GM18870 (cell line): ENCODE data around the gene C2.
"Not testable (repeated sequence)": the region's sequence is repeated elsewhere in the genome, so short reads cannot be mapped to it uniquely, and the experiment has no call there.

Experiments used
- ATAC-seq: cut with Tn5 transposase; IDR thresholded peaks from one replicate; pipeline ENCODE4 v1.9.1; 2021; ENCODE audit warnings: moderate library complexity; ENCODE audit not compliant: unreplicated experiment

The C2 gene

DNA sequence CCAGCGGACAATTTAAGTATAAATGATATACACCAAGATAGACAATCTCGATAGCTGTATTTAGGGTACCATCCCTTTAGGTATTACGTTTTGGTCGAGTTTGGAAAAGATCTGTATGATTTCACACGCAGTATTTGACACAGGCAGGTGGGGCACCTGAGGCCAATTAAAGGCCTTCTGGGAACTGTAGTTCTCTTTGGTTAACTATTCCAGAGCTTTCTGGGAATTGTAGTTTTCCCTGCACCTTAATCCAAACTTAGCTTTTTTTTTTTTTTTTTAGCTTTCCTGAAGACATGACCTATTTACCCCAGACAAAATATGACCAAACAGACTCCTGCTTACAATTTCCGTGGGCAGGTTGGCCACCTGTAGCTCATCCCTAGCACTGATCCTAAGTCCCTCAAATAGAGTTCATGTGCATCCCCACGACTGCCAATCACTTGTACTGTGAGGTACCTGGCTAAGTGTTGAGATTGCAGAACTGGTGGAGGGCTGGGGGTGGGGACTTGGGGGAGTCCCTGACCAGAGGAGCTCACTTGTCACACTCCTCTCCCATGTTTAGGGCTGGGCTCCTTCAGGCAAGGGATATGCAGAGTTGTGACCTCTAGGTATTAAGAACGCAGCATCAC is 29.0 kb upstream of the C2 start:
- ATAC-seq = no peak

DNA sequence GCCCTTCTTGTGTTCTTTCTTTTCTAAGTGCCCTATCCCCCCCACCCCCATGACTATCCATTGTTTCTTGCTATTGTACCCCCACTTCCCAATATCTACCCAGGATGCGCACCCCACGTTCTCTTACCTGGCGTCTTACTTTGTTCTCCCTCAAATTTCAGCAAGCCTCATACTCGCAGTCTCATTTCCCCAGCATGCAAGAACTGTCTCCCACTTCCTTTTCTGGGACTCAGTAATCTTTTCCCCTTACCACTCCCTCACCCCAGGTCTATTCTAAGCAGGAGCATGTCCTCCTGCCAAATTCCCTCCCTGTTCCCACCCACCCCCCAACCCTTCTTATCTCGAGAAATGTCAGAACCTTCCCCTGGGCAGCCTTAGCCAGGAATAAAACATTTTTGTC is 28.3 kb upstream of the C2 start:
- ATAC-seq = no peak

DNA sequence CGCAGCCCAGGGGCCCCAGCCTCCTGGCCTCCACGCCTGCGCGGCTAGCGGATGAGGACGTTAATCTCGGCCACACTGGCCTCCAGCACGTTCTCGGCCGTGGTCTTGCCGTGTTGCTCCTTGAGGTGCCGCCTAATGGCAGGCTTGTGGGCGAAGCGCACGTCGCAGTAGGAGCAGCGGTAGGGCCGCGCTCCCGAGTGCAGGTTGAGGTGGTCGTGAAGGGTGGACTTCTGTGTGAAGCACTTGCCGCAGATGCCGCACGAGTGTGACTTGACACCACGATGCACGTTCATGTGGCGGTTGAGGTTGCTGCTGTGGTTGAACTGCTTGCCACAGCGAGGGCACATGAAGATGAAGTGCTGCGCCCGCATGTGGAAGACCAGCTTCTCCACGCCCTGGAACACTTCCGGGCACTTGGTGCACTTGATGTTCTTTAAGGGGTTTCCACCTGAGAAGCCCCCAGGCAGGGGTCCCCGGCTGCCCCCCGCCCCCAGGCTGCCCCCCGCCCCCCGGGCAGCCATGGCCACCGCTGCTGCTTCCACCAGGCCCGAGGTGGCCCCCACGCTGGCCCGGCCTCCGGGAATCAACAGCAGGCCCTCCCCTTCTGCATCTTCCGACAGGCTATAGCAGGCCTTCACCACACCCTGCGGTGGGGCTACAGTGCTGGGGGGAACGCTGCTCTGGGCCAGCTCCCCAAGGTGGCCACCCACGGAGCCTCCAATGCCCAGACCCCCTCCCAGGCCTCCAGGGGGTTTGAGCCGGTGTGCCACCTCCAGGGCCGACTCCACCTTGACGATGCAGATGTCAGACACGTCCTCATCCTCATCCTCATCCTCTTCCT is 27.4 kb upstream of the C2 start:
- ATAC-seq = no peak

DNA sequence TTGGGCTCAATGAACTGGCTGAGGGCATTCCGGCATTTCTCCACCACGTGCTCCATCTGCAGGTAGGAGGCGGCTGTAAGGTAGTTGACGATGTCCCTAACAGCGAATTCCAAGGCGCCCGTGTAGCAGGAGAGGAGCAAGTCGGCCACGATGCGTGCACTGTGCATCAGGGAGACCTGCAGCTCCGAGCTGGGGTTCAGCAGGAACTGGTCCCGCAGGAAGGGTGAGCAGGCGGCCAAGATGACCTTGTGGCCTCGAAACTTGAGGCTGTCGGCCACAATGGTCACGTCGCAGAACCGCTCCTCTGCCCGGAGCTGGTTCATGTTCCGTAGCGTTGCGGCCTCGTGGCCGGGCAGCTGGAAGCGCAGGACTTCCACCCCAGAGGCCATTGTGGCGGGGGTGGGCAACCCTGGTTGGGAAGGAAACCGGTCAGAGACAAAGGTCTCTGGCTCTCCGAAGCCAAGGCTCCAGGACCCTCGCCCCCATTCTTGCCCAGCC is 26.6 kb upstream of the C2 start:
- ATAC-seq = no peak

DNA sequence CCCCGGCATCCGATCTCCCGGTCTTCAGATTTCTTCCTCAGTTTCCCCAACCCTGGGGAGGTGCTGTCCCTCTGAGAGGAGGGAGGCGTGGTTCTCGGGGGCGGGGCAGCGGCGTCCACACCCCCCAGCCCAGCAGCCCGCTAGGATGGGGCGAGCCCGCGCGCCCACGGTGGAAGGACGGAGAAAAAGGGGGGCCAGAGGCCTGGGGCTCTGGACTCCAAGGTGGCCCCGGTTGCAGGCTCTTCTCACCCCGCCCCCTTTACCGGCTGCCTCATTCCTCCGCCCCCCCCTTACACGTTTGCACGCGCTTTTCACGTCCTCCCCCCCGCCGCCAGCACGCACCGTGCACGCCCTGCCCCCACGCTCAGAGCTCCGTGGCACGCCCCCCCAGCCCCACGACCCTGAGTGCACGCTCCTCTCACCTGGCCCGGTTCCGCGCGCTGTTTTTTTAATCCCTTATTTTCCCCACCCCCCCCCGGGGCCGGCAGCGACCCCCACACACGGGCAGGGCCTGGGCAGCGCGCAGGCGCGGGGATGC is 26.0 kb upstream of the C2 start:
- ATAC-seq = no peak

DNA sequence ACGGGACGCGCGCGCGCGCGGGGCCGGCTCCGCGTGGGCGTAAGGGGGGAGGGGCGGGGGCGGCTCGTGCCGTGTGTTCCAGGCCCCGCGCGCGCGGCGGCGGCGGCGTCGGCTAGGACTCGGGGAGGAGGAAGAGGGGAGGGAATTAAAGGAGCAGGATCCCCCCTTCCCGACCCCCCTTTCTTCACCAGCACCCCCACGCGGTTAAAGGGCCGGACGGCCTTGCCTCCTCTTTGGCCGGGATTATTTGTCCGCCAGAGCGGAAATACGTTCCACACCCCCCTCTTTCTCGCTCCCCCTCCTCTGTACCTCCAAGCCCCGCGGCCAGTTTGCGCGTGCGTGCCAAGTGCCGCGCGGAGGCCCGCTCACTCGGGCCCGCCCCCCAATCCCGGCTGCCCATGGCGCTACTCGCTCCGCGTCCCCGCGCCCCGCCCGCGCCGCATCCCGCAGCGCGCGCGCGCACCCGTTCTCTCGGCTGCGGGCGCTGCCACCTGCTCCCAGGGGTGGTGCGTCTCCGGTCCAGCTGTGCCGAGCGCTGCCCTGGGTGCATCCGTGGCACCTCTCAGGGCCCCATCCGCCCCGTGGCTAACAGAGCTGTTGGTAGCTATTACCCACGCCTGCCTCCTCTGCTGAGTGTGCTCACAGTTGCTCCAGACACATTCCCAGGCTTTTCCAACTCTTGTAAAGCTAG is 25.4 kb upstream of the C2 start, which contains the start of gene ZBTB12:
ZBTB12 (minus strand) TSS at position 134 of the 691 bp plus-strand sequence. CDS start 781 bp downstream, outside the sequence.
- no peak for ATAC-seq

DNA sequence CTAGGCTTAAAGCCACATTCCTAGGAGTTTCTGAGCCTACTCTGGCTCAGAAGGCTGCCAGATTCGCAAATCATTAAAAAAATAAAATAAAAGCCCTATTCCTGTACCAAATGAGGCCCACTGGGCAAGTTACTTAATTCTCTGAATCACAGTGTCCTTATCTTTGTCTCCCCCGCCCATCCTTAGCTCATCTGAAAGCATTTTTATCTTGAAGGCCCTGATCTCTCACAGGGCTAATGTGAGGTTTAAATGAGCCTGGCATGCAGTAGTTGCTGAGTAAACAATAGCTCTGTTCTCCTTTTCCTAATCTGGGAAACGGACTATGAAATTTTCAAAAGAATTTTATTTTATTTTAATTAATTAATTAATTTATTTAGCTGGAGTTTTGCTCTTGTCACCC is 23.6 kb upstream of the C2 start:
- no peak for ATAC-seq

DNA sequence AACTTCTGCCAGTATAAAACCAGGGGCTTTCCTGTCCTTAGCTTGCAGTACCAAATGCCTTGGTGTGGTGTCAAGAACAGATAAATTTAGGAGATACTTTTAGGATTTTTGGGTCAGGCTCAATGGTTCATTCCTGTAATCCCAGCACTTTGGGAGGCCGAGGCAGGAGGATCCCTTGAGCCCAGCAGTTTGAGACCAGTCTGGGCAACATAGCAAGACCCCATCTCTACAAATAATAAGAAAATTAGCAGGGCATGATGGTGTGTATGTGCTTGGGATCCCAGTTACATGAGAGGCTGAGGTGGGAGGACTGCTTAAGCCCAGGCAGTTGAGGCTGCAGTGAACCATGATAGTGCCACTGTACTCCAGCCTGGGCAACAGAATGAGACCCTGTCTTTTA is 22.5 kb upstream of the C2 start:
- no peak for ATAC-seq

DNA sequence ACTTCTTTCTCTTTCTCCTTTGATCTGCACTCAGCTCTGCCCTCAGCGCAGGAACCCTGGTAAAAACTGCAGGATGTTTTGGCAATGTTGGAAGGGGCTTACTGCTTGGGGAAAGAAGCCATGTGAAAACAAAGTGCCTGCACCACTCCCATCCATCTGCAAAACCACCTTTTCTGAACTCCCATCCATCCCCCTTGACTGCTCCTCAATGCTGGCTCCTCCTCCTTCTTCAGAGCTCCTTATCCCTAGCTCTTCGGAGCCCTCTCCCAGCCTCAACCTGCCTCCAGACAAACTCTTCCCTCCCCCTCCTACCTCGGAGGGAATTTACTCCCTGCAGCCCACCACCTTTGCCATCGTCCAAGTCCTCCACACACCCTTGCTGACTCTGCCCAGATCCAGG is 21.4 kb upstream of the C2 start:
- ATAC-seq = no peak

DNA sequence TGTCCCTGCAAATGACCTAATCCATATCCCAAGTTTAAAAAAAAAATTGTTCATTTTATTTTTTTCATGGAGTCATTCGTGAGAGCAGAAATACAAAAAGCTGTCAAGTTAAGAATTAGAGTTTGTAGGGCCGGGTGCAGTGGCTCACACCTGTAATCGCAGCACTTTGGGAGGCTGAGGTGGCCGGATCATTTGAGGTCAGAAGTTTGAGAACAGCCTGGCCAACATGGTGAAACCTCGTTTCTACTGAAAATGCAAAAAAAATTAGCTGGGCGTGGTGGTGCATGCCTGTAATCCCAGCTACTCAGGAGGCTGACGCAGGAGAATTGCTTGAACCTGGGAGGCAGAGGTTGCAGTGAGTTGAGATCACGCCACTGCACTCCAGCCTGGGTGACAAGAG is 20.8 kb upstream of the C2 start:
- ATAC-seq = not testable (repeated sequence)

DNA sequence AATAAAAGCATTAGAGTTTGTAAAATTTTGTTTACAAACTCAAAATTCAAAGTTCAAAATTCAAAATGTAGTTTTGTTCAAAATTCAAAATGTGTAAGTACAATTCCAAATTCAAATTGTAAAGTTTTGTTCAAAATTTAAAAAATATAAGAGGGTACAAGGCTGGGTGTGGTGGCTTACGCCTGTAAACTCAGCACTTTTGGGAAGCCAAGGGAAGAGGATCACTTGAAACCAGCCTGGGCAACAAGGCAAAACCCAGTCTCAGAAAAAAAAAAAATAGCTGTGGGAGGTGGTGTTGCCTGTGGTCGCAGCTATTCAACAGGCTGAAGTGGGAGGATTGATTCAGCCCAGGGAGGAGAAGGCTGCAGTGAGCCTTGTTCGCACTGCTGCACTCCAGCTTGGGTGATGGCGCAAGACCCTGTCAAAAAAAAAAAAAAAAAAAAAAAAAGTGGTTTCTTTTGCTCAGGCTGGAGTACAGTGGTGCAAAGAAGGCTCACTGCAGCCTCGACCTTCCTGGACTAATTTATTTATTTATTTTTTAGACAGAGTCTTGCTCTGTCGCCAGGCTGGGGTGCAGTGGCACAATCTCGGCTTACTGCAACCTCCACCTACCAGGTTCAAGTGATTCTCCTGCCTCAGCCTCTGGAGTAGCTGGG is 20.2 kb upstream of the C2 start:
- no peak for ATAC-seq

DNA sequence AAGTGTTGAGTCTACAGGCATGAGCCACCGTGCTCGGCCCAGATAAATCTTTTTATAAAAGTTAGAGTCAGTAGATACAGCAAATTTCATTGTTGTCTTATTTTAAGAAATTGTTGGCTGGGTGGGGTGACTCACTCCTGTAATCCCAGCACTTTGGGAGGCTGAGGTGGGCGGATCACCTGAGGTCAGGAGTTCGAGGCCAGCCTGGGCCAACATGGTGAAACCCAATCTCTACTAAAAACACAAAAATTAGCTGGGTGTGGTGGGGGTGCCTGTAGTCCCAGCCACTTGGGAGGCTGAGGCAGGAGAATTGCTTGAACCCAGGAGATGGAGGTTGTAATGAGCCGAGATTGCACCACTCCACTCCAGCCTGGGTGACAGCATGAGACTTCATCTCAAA is 19.3 kb upstream of the C2 start:
- not testable (repeated sequence) for ATAC-seq

DNA sequence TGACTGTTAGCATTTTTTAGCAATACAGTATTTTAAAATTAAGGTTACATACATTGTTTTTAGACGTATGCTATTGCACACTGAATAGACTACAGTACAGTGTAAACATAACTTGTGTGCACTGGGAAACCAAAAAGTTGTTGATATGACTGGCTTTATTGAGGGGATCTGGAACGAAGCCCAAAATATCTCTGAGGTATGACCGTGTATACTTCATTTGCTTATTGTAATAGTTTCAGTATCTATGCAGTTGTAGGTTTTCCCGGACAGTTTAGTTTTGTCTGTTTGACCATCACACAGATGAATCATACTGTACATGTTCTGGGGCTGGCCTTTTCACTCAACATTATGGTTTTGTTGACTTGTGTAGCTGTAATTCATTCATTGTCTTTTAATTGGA is 18.7 kb upstream of the C2 start:
- ATAC-seq = peak; percentile 80

DNA sequence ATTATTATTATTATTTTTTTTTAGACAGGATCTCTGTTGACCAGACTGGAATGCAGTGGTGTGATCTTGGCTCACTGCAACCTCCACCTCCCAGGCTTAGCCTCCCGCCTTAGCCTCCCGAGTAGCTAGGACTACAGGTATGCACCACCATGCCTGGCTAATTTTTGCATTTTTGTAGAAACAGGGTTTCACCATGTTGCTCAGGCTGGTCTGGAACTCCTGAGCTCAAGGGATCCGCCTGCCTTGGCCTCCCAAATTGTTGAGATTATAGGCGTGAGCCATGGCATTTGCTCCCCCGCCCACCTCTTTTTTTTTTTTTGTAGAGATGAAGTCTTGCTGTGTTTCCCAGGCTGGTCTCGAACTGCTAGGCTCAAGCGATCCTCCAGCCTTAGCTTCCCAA is 18.2 kb upstream of the C2 start:
- not testable (repeated sequence) for ATAC-seq

DNA sequence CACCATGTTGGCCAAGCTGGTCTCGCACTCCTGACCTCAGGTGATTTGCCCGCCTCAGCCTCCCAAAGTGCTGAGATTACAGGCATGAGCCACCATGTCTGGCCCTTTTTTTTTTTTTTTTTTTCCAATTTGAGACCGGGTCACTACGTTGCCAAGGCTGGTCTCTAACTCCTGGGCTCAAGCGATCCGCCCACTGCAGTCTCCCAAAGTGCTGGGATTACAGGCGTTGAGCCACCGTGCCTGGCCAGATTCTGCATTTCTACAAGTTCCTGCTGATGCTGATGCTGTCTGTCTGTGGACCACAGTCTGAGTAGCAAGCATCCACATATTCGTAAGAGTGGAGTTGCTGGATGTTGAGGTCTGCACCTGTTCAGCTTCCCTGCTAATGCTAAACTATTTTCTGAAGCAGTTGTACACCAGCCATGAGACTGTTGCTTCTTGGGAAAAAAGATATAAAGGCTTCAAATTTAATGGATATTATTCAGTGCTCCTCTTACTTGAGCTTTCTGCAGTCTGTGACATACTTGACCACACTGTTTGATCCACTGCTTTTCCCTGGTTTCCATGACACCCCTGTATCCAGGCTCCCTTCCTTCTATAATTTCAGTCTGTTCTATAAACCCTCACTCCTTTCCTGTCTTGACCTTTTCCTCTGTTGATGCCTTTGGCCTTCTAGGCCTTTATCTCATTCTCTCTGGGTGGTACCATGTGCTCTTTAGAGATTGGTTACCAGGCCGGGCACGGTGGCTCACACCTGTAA is 15.5 kb upstream of the C2 start:
- no peak for ATAC-seq

DNA sequence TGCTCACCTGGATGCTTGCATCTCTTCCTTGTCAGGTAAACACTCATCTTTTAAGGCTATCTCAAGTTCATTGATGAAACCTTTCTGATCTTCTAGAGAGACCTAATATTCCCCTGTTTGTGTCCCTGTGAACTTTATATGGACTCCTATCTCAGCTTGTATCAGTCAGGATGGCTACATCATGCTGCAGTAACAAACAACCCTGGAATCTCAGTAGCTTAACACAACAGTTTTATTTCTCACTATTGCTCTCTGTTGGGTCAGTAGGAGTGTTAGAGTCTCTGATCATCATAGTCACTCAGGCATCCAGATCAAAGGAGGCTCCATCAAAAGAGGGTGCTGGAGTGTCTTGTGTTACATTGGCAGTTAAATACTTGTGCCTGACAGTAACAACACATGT is 12.2 kb upstream of the C2 start:
- no peak for ATAC-seq

DNA sequence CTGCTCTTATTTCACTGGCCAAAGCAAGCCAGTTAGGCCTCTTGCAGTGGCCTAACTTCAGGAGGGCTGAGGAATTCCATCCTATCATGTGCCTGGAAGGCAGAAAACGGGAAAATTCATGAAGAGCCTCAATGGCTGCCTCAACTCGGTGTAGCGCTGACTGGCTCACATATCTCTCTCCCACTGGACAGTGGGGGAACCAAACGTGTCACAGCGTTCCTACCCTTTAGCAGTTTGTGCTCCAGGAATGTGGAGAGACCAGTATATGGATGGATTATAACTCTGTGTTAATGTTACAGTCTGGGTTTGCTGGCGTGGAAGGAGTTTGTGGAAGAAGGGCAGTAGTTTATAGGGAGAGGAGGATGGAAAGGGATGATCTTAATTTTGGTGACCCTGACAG is 11.8 kb upstream of the C2 start:
- no peak for ATAC-seq

DNA sequence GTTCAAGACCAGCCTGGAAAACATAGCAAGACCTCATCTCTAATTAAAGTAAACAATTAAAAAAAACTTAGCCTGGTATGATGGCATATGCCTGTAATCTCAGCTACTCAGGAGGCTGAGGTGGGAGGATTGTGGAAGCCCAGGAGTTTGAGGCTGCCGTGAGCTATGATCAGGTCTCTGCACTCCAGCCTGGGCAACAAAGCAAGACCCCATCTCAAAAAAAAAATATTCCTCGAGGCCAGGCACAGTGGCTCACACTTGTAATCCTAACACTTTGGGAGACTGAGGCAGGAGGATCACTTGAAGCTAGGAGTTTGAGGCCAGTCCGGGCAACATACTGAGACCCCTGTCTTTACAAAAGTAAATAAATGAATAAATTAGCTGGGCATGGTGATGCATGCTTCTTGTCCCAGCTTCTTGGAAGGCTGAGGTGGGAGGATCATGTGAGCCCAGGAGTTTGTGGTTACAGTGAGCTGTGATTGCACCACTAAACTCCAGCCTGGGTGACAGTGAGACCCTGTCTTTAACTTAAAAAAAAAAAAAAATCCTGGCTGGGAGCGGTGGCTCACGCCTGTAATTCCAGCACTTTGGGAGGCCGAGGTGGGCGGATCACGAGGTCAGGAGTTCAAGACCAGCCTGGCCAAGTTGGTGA is 9.3 kb upstream of the C2 start:
- no peak for ATAC-seq

DNA sequence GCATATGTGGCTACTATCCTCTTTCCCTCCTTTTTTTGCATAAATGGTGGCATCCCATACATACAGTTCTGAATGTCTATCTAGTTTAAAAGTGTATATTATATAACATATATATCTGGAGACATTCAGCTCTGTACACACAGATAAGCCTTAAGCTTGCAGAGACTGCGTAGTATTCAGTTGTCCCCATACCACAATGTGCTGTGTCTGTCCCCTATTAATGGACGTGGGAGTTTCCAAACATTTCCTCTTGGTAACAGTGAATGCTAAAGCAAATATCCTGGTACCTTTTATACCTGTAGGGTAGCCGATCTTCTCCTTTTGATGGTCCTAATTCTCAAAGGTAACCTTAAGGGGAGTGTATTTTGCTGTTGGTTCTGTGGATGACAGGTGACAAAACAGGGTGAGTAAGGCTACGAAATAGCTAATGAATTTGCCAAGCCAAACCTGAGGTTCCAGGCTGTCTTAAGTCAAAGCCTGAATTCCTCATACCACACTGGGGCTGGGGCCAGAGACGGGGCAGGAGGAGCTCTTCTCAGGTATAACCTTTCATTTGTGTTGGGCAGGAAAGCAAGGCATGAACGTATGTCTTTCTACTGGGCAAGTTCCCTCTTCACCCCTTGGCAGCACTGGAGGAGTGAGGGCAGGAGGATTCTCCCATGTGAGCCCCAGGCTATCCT is 7.8 kb upstream of the C2 start:
- ATAC-seq = no peak
